Parathyroid adenoma (tissue), 2 donors: ENCODE data around the gene CES2.
A peak's percentile ranks its signal among the peaks of the same experiment; 100 is the strongest.

Source experiments
- H2AFZ ChIP-seq: fragments of 300-600 bp; sonication (generic); one replicate; pipeline ENCODE4 v1.7.0; 2017; ENCODE audit warnings: antibody characterized with exemption, mild to moderate bottlenecking
- H3K27ac ChIP-seq: fragments of 300-600 bp; sonication (generic); one replicate; pipeline ENCODE4 v1.7.0; 2017
- H3K27me3 ChIP-seq: fragments of 300-600 bp; sonication (generic); one replicate; pipeline ENCODE4 v1.7.0; 2017; ENCODE audit warnings: low read length; ENCODE audit not compliant: control insufficient read depth, insufficient read depth
- H3K36me3 ChIP-seq: fragments of 300-600 bp; sonication (generic); one replicate; pipeline ENCODE4 v1.7.0; 2017; ENCODE audit warnings: low read length; ENCODE audit not compliant: control insufficient read depth, insufficient read depth
- H3K4me1 ChIP-seq: fragments of 300-600 bp; sonication (generic); one replicate; pipeline ENCODE4 v1.7.0; 2017; ENCODE audit warnings: control low read depth
- H3K4me2 ChIP-seq: fragments of 300-600 bp; sonication (generic); one replicate; pipeline ENCODE4 v1.7.0; 2017; ENCODE audit warnings: low read length
- H3K4me3 ChIP-seq: fragments of 300-600 bp; sonication (generic); one replicate; pipeline ENCODE4 v1.7.0; 2017; ENCODE audit warnings: low read depth, low read length
- H3K79me2 ChIP-seq: fragments of 300-600 bp; sonication (generic); one replicate; pipeline ENCODE4 v1.7.0; 2017; ENCODE audit warnings: control low read depth
- H3K9ac ChIP-seq: fragments of 300-600 bp; sonication (generic); one replicate; pipeline ENCODE4 v1.7.0; 2017; ENCODE audit warnings: mild to moderate bottlenecking
- H3K9me3 ChIP-seq: fragments of 300-600 bp; sonication (generic); one replicate; pipeline ENCODE4 v1.7.0; 2017; ENCODE audit warnings: low read length; ENCODE audit not compliant: control insufficient read depth
- TF ChIP-seq, protein P1 (sequence below): fragments of 300-600 bp; sonication (generic); IDR thresholded peaks from one replicate; pipeline ENCODE4 v1.7.0; 2017; ENCODE audit warnings: antibody characterized with exemption, mild to moderate bottlenecking
- donor health status: primary hyperparathyroidism.

The CES2 gene

GRCh38 chr16:66920299-66920590 is 15.1 kb upstream of the CES2 start:
- no peak overlapping the region for H3K9ac ChIP-seq
- H3K4me1 ChIP-seq, result peaks cover 3% of the 10 kb centered on the region
- TF ChIP-seq, protein P1, sequence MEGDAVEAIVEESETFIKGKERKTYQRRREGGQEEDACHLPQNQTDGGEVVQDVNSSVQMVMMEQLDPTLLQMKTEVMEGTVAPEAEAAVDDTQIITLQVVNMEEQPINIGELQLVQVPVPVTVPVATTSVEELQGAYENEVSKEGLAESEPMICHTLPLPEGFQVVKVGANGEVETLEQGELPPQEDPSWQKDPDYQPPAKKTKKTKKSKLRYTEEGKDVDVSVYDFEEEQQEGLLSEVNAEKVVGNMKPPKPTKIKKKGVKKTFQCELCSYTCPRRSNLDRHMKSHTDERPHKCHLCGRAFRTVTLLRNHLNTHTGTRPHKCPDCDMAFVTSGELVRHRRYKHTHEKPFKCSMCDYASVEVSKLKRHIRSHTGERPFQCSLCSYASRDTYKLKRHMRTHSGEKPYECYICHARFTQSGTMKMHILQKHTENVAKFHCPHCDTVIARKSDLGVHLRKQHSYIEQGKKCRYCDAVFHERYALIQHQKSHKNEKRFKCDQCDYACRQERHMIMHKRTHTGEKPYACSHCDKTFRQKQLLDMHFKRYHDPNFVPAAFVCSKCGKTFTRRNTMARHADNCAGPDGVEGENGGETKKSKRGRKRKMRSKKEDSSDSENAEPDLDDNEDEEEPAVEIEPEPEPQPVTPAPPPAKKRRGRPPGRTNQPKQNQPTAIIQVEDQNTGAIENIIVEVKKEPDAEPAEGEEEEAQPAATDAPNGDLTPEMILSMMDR, result no peak
- H3K79me2 ChIP-seq, result no peaks in the 10 kb centered on the region
- no peak overlapping the region for H3K4me2 ChIP-seq
- H3K27ac ChIP-seq, result no peak overlapping the region
- no peak overlapping the region for H2AFZ ChIP-seq
- no peaks in the 10 kb centered on the region for H3K9me3 ChIP-seq
- no peaks in the 10 kb centered on the region for H3K36me3 ChIP-seq
- no peak overlapping the region for H3K4me3 ChIP-seq
- H3K27me3 ChIP-seq, result no peaks in the 10 kb centered on the region

- TF ChIP-seq, protein P1, result no peak
- no peak overlapping the region for H3K27ac ChIP-seq
- no peaks in the 10 kb centered on the region for H3K79me2 ChIP-seq
- no peaks in the 10 kb centered on the region for H3K27me3 ChIP-seq
- no peak overlapping the region for H3K4me2 ChIP-seq
- H3K36me3 ChIP-seq, result no peaks in the 10 kb centered on the region
- no peak overlapping the region for H3K9ac ChIP-seq
- H3K9me3 ChIP-seq, result no peaks in the 10 kb centered on the region
- no peak overlapping the region for H2AFZ ChIP-seq
- H3K4me3 ChIP-seq, result no peak overlapping the region
- H3K4me1 ChIP-seq, result peaks cover 3% of the 10 kb centered on the region
Measured at GRCh38 chr16:66920924-66921680, 14.2 kb upstream of the CES2 start.

DNA sequence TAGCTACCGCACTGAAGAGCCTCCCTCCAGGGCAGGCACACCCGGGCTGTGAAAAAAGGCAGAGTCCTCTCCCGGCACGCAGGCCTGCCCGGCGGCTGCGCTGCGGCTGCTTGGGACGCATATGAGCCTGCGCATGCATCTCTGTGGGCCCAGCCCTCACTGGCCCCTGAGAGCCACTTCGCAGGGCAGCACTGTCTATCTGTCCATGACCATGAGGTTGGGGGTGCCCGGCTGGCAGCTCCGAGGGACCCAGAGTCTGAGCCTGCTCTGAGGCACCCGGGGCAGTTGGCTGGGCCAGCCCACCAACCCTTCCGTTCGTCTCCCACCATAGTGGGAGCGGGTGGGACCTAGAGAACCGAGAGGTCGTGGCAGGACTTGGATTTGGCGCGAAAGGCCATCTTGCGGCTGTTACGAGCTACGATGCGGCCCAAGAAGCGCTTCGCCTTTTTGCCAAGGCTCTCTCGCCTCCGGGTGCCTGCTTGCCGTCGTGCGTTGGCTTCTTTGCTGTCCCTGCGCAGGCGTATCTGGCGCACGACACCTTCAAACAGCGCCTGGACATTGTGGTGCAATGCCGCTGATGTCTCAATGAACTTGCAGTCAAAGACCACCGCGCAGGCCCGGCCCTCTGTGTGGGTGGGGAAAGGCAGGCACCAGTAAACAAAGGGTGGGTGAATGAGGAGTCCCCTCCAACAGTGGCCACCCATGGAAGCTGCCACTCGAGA is 13.4 kb upstream of the CES2 start:
- Histone ChIP-seq H3K4me3 (no peak overlapping the region), H3K27me3 (no peaks in the 10 kb centered on the region), H3K27ac (no peak overlapping the region), H3K79me2 (no peaks in the 10 kb centered on the region), H3K36me3 (no peaks in the 10 kb centered on the region), H2AFZ (no peak overlapping the region), H3K9ac (no peak overlapping the region), H3K9me3 (no peaks in the 10 kb centered on the region), H3K4me1 (peaks cover 6% of the 10 kb centered on the region), H3K4me2 (no peak overlapping the region)
- TF ChIP-seq, protein P1, result no peak

- Histone ChIP-seq H3K79me2 (no peaks in the 10 kb centered on the region), H3K27me3 (no peaks in the 10 kb centered on the region), H3K36me3 (no peaks in the 10 kb centered on the region), H3K4me3 (no peak overlapping the region), H2AFZ (no peak overlapping the region), H3K4me1 (peaks cover 6% of the 10 kb centered on the region), H3K4me2 (no peak overlapping the region), H3K9ac (no peak overlapping the region), H3K9me3 (no peaks in the 10 kb centered on the region), H3K27ac (peak overlapping the region; percentile 32)
- TF ChIP-seq, protein P1, result no peak
Measured at GRCh38 chr16:66923247-66923731, 12.0 kb upstream of the CES2 start.
